DND-41 (cell line): ENCODE data around the gene VPS52.

ENCODE experiments used
- ATAC-seq: fragments of 200-7000 bp; cut with Tn5 transposase; 3 replicates; pipeline ENCODE4 v1.9.1; 2021; ENCODE audit warnings: low read depth; ENCODE audit not compliant: insufficient read depth
- DNase-seq: peaks from one replicate; pipeline ENCODE4 v3.0.0-alpha.2; 2020
- H2AFZ ChIP-seq: 2 replicates; pipeline ENCODE4 v1.6.0; 2012; ENCODE audit warnings: low read depth, low read length
- H3K27ac ChIP-seq: 2 replicates; pipeline ENCODE4 v1.5.1; 2012; ENCODE audit warnings: low read length, inconsistent platforms
- H3K27me3 ChIP-seq: fragments of 200-600 bp; sonication (generic); 2 replicates; pipeline ENCODE4 v1.6.0; 2012; ENCODE audit warnings: low read length, mild to moderate bottlenecking, inconsistent platforms; ENCODE audit not compliant: insufficient read depth, poor library complexity
- H3K36me3 ChIP-seq: 2 replicates; pipeline ENCODE4 v1.5.1; 2012; ENCODE audit warnings: low read length, inconsistent platforms; ENCODE audit not compliant: insufficient read depth
- H3K4me1 ChIP-seq: 2 replicates; pipeline ENCODE4 v1.5.1; 2012; ENCODE audit warnings: mild to moderate bottlenecking, low read length; ENCODE audit not compliant: insufficient read depth
- H3K4me2 ChIP-seq: 2 replicates; pipeline ENCODE4 v1.6.0; 2012; ENCODE audit warnings: mild to moderate bottlenecking, moderate library complexity, low read length, inconsistent platforms; ENCODE audit not compliant: insufficient read depth
- H3K4me3 ChIP-seq, 2 experiments: fragments of 200-600 bp in 1 of 2; shearing (Covaris generic) in 1 of 2; 2 replicates each; pipeline ENCODE4 v1.5.1; 2012 to 2016; ENCODE audit warnings: inconsistent platforms in 2 of 2, low read length in 2 of 2, mild to moderate bottlenecking in 2 of 2, low read depth in 1 of 2, moderate library complexity in 1 of 2
- H3K79me2 ChIP-seq: 2 replicates; pipeline ENCODE4 v1.6.0; 2012; ENCODE audit warnings: low read length, inconsistent platforms; ENCODE audit not compliant: insufficient read depth
- H3K9ac ChIP-seq: 2 replicates; pipeline ENCODE4 v1.6.0; 2012; ENCODE audit warnings: low read depth, mild to moderate bottlenecking, inconsistent platforms, low read length, moderate library complexity
- H3K9me3 ChIP-seq: 2 replicates; pipeline ENCODE4 v1.5.1; 2012; ENCODE audit warnings: low read length, moderate library complexity, mild to moderate bottlenecking, inconsistent platforms; ENCODE audit not compliant: insufficient read depth, severe bottlenecking
- H4K20me1 ChIP-seq: 2 replicates; pipeline ENCODE4 v1.6.0; 2012; ENCODE audit warnings: low read length; ENCODE audit not compliant: insufficient read depth
- EZH2 ChIP-seq: IDR thresholded peaks from 3 replicates; pipeline ENCODE4 v1.6.1; 2012; ENCODE audit warnings: borderline replicate concordance, low read depth, mild to moderate bottlenecking, moderate library complexity, low read length, inconsistent platforms; ENCODE audit not compliant: severe bottlenecking
- TF ChIP-seq, protein P1 (sequence below): IDR thresholded peaks from 2 replicates; pipeline ENCODE4 v1.5.1; 2012; ENCODE audit warnings: borderline replicate concordance, low read length, moderate library complexity, mild to moderate bottlenecking; ENCODE audit not compliant: poor library complexity, severe bottlenecking; ENCODE audit errors: extremely low read depth

Gene VPS52

DNA sequence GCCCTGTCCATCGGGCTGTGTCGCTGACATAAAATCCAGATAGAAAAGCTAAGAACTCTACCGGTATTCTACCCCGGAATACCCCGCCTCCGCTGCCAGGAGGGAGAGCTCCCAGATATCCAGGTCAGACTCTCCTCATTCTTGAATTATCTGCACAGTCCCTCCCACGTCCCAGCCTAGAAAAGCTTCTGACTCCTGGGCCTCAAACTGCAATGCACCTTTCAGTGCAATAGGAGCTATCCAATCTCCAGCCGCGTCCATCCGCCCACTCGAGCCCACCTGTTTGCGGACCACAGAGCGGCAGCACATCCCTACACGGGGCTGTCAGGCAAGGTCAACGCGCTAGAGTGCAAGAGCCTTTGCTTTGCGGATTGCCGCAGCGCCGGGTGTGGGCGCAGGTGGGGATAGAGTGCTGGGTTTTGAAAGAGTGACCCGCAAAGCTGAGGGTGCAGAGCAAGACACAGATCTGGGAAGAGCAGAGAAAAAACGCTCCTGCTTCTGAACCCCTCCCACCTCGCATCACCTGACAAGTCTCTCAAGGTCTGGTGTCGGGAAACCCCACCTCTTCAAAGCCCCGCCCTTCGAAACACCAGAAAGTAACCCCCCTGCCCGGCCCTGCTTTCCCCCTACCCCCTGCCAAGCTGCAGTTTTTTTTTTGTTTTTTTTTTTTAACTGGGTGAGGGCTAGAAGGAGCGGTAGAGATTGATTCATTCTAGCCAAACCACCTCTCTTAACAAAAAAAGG, 40.9 kb upstream of the VPS52 start:
- Histone ChIP-seq H3K4me2 (peak overlapping the region; percentile 97), H3K79me2 (peaks cover 75% of the 10 kb centered on the region), H3K9me3 (no peaks in the 10 kb centered on the region), H2AFZ (peak overlapping the region; percentile 85; the same call in 1 of the 2 replicates), H3K9ac (peak overlapping the region; percentile 85), H4K20me1 (peaks cover 17% of the 10 kb centered on the region), H3K27ac (peak overlapping the region; percentile 91), H3K27me3 (no peaks in the 10 kb centered on the region), H3K4me3 (peak overlapping the region; percentile 62 to 78), H3K4me1 (peaks cover 40% of the 10 kb centered on the region), H3K36me3 (peaks cover 28% of the 10 kb centered on the region)
- DNase-seq (peak; percentile 76), ATAC-seq (peak; percentile 28)
- TF ChIP-seq EZH2 = no peak
- TF ChIP-seq, protein P1, sequence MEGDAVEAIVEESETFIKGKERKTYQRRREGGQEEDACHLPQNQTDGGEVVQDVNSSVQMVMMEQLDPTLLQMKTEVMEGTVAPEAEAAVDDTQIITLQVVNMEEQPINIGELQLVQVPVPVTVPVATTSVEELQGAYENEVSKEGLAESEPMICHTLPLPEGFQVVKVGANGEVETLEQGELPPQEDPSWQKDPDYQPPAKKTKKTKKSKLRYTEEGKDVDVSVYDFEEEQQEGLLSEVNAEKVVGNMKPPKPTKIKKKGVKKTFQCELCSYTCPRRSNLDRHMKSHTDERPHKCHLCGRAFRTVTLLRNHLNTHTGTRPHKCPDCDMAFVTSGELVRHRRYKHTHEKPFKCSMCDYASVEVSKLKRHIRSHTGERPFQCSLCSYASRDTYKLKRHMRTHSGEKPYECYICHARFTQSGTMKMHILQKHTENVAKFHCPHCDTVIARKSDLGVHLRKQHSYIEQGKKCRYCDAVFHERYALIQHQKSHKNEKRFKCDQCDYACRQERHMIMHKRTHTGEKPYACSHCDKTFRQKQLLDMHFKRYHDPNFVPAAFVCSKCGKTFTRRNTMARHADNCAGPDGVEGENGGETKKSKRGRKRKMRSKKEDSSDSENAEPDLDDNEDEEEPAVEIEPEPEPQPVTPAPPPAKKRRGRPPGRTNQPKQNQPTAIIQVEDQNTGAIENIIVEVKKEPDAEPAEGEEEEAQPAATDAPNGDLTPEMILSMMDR = no peak

DNA sequence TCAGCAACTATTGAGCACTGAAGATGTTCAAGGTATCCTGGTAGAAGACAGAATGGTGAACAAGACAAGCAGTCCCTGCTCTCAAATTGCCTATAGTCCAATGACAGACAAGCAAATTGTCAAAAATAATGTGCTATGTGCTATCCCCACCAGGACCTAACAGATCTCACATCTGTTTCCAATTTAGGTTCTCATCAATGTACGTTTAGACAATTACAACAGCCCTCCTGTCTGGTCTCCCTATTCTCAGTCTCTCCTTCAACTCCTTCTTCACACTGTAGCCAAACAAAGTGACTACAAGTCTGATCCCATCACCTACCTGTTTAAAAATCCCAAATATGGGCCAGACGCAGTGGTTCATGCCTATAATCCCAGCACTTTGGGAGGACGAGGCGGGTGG, 34.7 kb upstream of the VPS52 start:
- Histone ChIP-seq H2AFZ (no peak overlapping the region), H3K79me2 (peaks cover 60% of the 10 kb centered on the region), H3K9me3 (no peaks in the 10 kb centered on the region), H3K9ac (no peak overlapping the region), H3K4me2 (no peak overlapping the region), H3K4me1 (peaks cover 6% of the 10 kb centered on the region; the same call in 1 of the 2 replicates), H3K4me3 (no peak overlapping the region), H3K36me3 (peaks cover 63% of the 10 kb centered on the region), H3K27ac (no peak overlapping the region), H4K20me1 (peaks cover 17% of the 10 kb centered on the region), H3K27me3 (no peaks in the 10 kb centered on the region)
- no peak for ATAC-seq
- TF ChIP-seq, protein P1 = no peak
- DNase-seq = no peak

DNA sequence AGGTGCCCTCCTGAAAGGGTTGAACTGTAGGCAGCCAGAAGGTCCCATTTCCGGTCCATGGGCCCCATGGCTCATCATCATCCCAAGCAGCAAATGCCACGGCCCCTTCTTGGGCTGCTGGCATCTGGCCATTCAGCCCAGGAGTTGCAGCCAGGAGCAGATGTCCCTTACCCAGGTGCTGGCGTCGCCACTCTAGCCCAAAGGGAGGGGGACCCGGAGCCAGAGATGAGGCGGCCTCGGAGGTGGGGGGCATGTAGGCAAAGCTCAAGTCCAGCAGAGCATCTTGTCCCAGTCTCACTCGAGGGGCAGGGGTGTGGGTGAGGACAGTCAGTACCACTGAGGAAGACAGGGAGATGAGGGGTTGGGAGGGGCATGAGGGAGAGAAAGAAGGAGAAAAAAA, 33.4 kb upstream of the VPS52 start:
- Histone ChIP-seq H3K4me2 (no peak overlapping the region), H3K9ac (no peak overlapping the region), H3K36me3 (peaks cover 55% of the 10 kb centered on the region), H4K20me1 (peaks cover 17% of the 10 kb centered on the region), H3K79me2 (peaks cover 58% of the 10 kb centered on the region), H3K27ac (no peak overlapping the region), H3K4me3 (no peak overlapping the region), H2AFZ (no peak overlapping the region), H3K4me1 (peaks cover 19% of the 10 kb centered on the region), H3K9me3 (no peaks in the 10 kb centered on the region), H3K27me3 (no peaks in the 10 kb centered on the region)
- TF ChIP-seq, protein P1 = no peak
- no peak for TF ChIP-seq EZH2
- ATAC-seq (no peak), DNase-seq (no peak)
